ENCODE measurements around the gene ANKH. TPM values are rescaled to one million over a fixed set of nuclear protein-coding genes. Genes with fewer than 3 reads are reported as not detected.
"Not testable (repeated sequence)": the region's sequence is repeated elsewhere in the genome, so short reads cannot be mapped to it uniquely, and the experiment has no call there.

The ANKH gene
- total and polyA plus RNA-seq, 10 donors, result 9.0 to 87.3 (median 46.7) TPM

DNA sequence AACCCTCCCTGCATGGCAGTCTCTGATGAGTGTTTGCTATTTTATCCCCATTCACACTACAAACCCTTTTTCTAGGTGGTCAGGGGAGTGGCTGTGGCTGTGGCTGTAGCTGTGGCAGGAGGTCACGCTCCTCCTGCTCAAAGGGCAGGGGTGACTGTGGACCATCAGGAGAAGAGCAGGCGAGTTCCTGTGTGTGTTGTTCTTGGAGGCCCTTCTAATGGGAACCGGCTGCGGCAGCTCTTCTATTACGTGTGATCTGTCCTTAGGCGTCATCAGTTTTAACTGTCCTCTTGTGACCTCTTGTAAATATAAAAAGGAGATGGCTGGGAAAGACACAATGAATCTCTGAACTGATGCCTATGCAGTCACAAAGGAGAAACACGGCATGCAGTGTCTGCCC is 65.1 kb downstream of the ANKH start:
- Histone ChIP-seq H3K9me3 (no peaks in the 10 kb centered on the region), H3K36me3 (peaks cover 0 to 8% (median 0%) of the 10 kb centered on the region in 6 donors), H3K27ac (no peak overlapping the region), H3K4me3 (no peak overlapping the region), H3K27me3 (replicated peaks in 1 of 7) (no peaks in the 10 kb centered on the region), H3K4me1 (peaks cover 15 to 32% (median 22%) of the 10 kb centered on the region in 6 donors)
- 73 to 82% (median 76%) methylated on average over 7 of the region's 7 CpGs for WGBS, 5 donors
- peak in 2 of 3 donors; percentile 15 to 19 for TF ChIP-seq POLR2AphosphoS5 (IDR thresholded peaks at IDR 0.05)
- TF ChIP-seq, protein P1, sequence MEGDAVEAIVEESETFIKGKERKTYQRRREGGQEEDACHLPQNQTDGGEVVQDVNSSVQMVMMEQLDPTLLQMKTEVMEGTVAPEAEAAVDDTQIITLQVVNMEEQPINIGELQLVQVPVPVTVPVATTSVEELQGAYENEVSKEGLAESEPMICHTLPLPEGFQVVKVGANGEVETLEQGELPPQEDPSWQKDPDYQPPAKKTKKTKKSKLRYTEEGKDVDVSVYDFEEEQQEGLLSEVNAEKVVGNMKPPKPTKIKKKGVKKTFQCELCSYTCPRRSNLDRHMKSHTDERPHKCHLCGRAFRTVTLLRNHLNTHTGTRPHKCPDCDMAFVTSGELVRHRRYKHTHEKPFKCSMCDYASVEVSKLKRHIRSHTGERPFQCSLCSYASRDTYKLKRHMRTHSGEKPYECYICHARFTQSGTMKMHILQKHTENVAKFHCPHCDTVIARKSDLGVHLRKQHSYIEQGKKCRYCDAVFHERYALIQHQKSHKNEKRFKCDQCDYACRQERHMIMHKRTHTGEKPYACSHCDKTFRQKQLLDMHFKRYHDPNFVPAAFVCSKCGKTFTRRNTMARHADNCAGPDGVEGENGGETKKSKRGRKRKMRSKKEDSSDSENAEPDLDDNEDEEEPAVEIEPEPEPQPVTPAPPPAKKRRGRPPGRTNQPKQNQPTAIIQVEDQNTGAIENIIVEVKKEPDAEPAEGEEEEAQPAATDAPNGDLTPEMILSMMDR (IDR thresholded peaks at IDR 0.05 in 8 of 11, conservative IDR thresholded peaks at IDR 0.05 in 3 of 11), result no peak
- no peak for TF ChIP-seq POLR2A (IDR thresholded peaks at IDR 0.05)
- DNase-seq, result no peak
- intact Hi-C loops (cut with DNase I; ENCODE audit: low total_unique reads), result no loop called here

DNA sequence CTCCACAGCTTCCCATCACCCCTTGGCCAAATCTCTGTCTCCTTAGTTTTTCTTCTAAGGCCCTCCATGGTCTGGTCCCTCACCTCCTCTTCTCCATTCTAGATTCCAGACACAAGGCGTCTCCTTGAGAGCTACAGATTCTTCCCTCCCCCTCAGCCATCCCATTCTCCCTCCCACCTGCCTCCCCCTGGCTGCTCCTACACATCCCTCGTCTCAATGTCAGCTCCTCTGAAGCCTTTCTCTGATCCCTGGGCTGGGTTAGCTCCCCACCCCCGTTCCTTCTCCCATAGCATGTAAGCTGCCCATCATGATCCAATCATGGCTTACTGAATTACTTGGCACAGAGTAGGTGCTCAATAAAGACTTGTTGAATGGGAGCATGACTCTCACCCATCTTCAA is 69.0 kb downstream of the ANKH start:
- H3K27me3 ChIP-seq (replicated peaks in 1 of 7), result no peaks in the 10 kb centered on the region
- WGBS, 5 donors, result 77 to 98% (median 81%) methylated on average over 3 of the region's 3 CpGs
- DNase-seq, result no peak
- H3K9me3 ChIP-seq, result no peaks in the 10 kb centered on the region
- peaks cover 0 to 14% (median 0%) of the 10 kb centered on the region in 6 donors for H3K36me3 ChIP-seq
- TF ChIP-seq POLR2A (IDR thresholded peaks at IDR 0.05) (no peak), POLR2AphosphoS5 (IDR thresholded peaks at IDR 0.05) (no peak)
- TF ChIP-seq, protein P1 (IDR thresholded peaks at IDR 0.05 in 8 of 11, conservative IDR thresholded peaks at IDR 0.05 in 3 of 11), result no peak
- peaks cover 0 to 10% (median 0%) of the 10 kb centered on the region in 6 donors for H3K4me1 ChIP-seq
- no peak overlapping the region for H3K4me3 ChIP-seq
- no peak overlapping the region for H3K27ac ChIP-seq
- intact Hi-C loops (cut with DNase I; ENCODE audit: low total_unique reads), result no loop called here

DNA sequence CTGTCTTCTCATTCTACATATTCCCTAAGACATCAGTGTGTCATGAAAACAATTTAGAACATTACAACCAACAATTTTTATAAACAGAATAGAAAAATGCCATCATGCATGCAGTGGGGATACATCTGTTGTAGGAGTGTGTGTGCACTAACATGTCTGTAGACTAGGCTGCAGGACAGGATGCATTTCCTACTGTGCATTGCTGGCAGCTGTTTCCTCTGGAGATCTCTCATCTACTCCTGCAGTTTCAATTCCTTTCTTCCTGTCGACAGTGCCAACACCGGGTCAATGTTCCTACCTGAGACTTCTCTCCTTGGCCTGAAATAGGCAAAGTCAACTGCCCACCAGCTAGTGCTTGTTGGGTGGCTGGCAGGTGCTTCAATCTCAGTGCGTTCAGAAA is 69.8 kb downstream of the ANKH start:
- DNase-seq, result no peak
- TF ChIP-seq POLR2AphosphoS5 (IDR thresholded peaks at IDR 0.05) (no peak), POLR2A (IDR thresholded peaks at IDR 0.05) (no peak)
- TF ChIP-seq, protein P1 (IDR thresholded peaks at IDR 0.05 in 8 of 11, conservative IDR thresholded peaks at IDR 0.05 in 3 of 11), result no peak
- Histone ChIP-seq H3K36me3 (peaks cover 0 to 14% (median 0%) of the 10 kb centered on the region in 6 donors), H3K27ac (no peak overlapping the region), H3K9me3 (no peaks in the 10 kb centered on the region), H3K27me3 (replicated peaks in 1 of 7) (no peaks in the 10 kb centered on the region), H3K4me3 (no peak overlapping the region), H3K4me1 (peaks cover 0 to 10% (median 0%) of the 10 kb centered on the region in 6 donors)
- intact Hi-C loops (cut with DNase I; ENCODE audit: low total_unique reads), result no loop called here
- WGBS, 5 donors, result 44 to 65% (median 52%) methylated on average over 3 of the region's 3 CpGs

DNA sequence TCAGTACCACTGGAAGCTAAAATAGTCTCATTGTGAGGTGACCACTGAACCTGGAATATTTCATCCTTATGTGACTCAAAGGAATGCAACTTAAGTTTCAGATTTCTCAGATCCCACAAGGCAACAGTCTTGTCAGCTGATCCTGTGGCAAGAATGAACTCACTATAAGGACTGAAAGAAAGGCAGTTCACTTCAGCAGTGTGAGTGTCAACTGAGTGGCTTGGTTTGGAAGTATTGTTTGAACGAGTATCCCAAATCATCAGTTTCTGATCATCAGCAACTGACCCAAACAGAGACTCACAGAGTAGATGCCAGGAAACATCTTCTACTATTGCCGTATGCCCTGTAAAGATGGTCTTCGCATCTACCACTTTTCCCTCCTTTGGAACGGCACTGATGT is 74.2 kb downstream of the ANKH start:
- DNase-seq; H3K36me3 ChIP-seq; H3K9me3 ChIP-seq; H3K4me3 ChIP-seq; H3K27me3 ChIP-seq (replicated peaks in 1 of 7); H3K27ac ChIP-seq; intact Hi-C loops (cut with DNase I; ENCODE audit: low total_unique reads): not testable (repeated sequence)
- peaks cover 0 to 10% (median 0%) of the 10 kb centered on the region in 6 donors for H3K4me1 ChIP-seq
- WGBS, 5 donors, result 95 to 99% (median 97%) methylated on average over 4 of the region's 4 CpGs
